K562 (cell line): Measurements from ENCODE around the gene LPAR3. TPM values are rescaled to one million over a fixed set of nuclear protein-coding genes. Genes with fewer than 3 reads are reported as not detected.
A peak's percentile ranks its signal among the peaks of the same experiment; 100 is the strongest.

ENCODE experiments used
- ATF4 ChIP-seq: fragments of 450-650 bp; formaldehyde crosslinking; IDR thresholded peaks from 2 replicates; pipeline ENCODE4 v1.4.0; 2022; ENCODE audit warnings: mild to moderate bottlenecking, moderate library complexity
- DNMT1 ChIP-seq: fragments of 450-650 bp; IDR thresholded peaks from 2 replicates; pipeline ENCODE4 v1.6.1; 2016; ENCODE audit warnings: antibody characterized with exemption, mild to moderate bottlenecking
- EP300 ChIP-seq: IDR thresholded peaks from 2 replicates; pipeline ENCODE4 v1.6.1; 2012; ENCODE audit warnings: low read length, improper control_type of control experiment
- ERF ChIP-seq: fragments of 450-650 bp; formaldehyde crosslinking; IDR thresholded peaks from 2 replicates; pipeline ENCODE4 v1.4.0; 2020; ENCODE audit warnings: mild to moderate bottlenecking, mixed read lengths
- HDAC1 ChIP-seq, 2 experiments: fragments of 450-650 bp; IDR thresholded peaks; 2 replicates each; pipeline ENCODE4 v1.6.1; 2016 to 2017; ENCODE audit warnings: inconsistent platforms in 1 of 2, mild to moderate bottlenecking in 1 of 2, moderate library complexity in 1 of 2
- HIVEP1 ChIP-seq: fragments of 250-450 bp; sonication (Bioruptor Pico); IDR thresholded peaks from 2 replicates; pipeline ENCODE4 v1.4.0; 2020; ENCODE audit warnings: mild to moderate bottlenecking
- HMBOX1 ChIP-seq: sonication (generic); IDR thresholded peaks from 2 replicates; pipeline ENCODE4 v1.6.1; 2016
- KHSRP ChIP-seq: fragments of 450-650 bp; IDR thresholded peaks from 2 replicates; pipeline ENCODE4 v1.6.1; 2017
- MTA1 ChIP-seq: fragments of 450-650 bp; IDR thresholded peaks from 2 replicates; pipeline ENCODE4 v1.6.1; 2017; ENCODE audit warnings: borderline replicate concordance
- MTA2 ChIP-seq: fragments of 450-650 bp; IDR thresholded peaks from 2 replicates; pipeline ENCODE4 v1.6.1; 2016; ENCODE audit warnings: low read depth
- NFRKB ChIP-seq: fragments of 450-650 bp; IDR thresholded peaks from 2 replicates; pipeline ENCODE4 v1.6.1; 2016; ENCODE audit warnings: low read depth
- RCOR1 ChIP-seq, 2 experiments: IDR thresholded peaks; 2 replicates each; pipeline ENCODE4 v1.6.1; 2012; ENCODE audit warnings: low read depth in 2 of 2, low read length in 2 of 2, borderline replicate concordance in 1 of 2, improper control_type of control experiment in 1 of 2
- TCF7 ChIP-seq: sonication (generic); IDR thresholded peaks from 2 replicates; pipeline ENCODE4 v1.6.1; 2016; ENCODE audit warnings: antibody characterized with exemption, borderline replicate concordance
- XRCC4 ChIP-seq: IDR thresholded peaks from one replicate; pipeline ENCODE4 v1.6.1; 2011; ENCODE audit not compliant: insufficient read depth, insufficient read length; ENCODE audit errors: extremely low read depth
- ZBED1 ChIP-seq: IDR thresholded peaks from 2 replicates; pipeline ENCODE4 v1.6.1; 2014
- ZNF324 ChIP-seq: fragments of 250-450 bp; sonication (Bioruptor Pico); IDR thresholded peaks from 2 replicates; pipeline ENCODE4 v1.4.0; 2020; ENCODE audit warnings: mild to moderate bottlenecking
- polyA plus RNA-seq, 8 experiments: library from polyadenylated mRNA; depleted of rRNA in 4 of 8; stranded (reverse) in 5 of 8; unstranded in 3 of 8; fragments of >200 nt; fragmentation: Nextera tagmentation in 2 of 8; fragmentation: Illumina TruSeq in 1 of 8; extraction: Ambion mirVana in 2 of 8; extraction: Trizol in 1 of 8; gene quantifications; 2 replicates each; pipeline versions ENCODE4 v1.2.1 to v1.2.3, GENCODE V29; 2011 to 2014; ENCODE audit warnings: inconsistent platforms in 1 of 8, missing spikeins in 1 of 8
- total RNA-seq, 7 experiments: library from RNA; depleted of rRNA in 6 of 7; stranded (reverse); fragments of >200 nt in 6 of 7; fragmentation: Illumina TruSeq in 2 of 7; extraction: Trizol in 2 of 7; gene quantifications; 2 replicates each; pipeline versions ENCODE4 v1.2.1 to v1.2.3, GENCODE V29; 2011 to 2021; ENCODE audit warnings: low replicate concordance in 1 of 7
- TF ChIP-seq, protein P1 (sequence below): fragments of 450-650 bp; IDR thresholded peaks from 2 replicates; pipeline ENCODE4 v1.6.1; 2016; ENCODE audit warnings: low read depth
- TF ChIP-seq, protein P2 (sequence below), 2 experiments: fragments of 200-800 bp in 1 of 2; sonication (Bioruptor generic) in 1 of 2; sonication (generic) in 1 of 2; formaldehyde crosslinking in 1 of 2; IDR thresholded peaks in 1 of 2; conservative IDR thresholded peaks in 1 of 2; 2 replicates each; pipeline versions ENCODE4 v1.5.0 to v1.6.1; 2016 to 2020; ENCODE audit warnings: missing compliant biosample characterization in 1 of 2, missing genetic modification characterization in 1 of 2, missing genetic modification reagents in 1 of 2

LPAR3 gene
- total and polyA plus RNA-seq, 9 of the 15 experiments (the other 6 are each of a cell fraction or from before 2014, with no cell fraction given), result 0.11 TPM; not detected in 8

DNA sequence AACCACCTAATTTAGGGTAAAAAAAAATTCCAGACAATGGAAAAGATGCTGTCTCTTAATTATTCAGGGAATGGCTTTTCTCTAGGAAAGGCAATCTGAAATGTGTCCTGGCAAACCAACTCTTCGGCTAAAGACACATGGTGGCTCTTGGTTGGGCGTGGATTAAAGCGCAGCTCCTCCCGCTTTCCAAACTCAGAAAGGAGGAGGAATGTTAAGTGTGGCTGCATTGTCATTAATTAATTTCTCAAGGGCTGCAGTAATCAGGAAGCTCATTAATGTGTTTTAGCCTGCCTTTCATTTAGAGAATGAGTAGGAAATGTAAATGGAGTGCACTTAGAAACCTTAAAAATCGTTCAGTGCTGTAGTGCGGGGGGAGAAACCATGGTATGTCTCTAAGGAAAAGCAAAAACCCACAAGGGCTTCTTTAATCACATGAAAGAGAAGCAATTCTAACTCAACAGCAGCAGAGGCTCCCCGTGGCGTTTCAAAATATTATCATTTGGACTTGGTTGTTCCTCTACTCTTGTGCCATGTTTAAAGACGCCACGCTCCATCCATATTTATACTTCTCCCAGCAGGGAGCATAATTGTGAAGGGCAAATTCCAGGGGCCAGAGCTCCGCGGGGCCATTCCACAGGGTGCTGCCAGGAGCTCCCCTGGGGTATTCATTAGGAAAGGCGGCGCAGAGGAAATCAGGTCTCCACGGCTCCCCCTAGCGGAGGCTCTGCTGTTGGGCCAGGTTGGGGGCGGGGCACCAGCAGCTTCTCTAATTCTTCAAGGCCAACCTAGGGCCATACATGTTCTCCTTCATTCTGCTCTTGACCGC lies 110.8 kb downstream of the LPAR3 start (continued):
- TF ChIP-seq, protein P1, sequence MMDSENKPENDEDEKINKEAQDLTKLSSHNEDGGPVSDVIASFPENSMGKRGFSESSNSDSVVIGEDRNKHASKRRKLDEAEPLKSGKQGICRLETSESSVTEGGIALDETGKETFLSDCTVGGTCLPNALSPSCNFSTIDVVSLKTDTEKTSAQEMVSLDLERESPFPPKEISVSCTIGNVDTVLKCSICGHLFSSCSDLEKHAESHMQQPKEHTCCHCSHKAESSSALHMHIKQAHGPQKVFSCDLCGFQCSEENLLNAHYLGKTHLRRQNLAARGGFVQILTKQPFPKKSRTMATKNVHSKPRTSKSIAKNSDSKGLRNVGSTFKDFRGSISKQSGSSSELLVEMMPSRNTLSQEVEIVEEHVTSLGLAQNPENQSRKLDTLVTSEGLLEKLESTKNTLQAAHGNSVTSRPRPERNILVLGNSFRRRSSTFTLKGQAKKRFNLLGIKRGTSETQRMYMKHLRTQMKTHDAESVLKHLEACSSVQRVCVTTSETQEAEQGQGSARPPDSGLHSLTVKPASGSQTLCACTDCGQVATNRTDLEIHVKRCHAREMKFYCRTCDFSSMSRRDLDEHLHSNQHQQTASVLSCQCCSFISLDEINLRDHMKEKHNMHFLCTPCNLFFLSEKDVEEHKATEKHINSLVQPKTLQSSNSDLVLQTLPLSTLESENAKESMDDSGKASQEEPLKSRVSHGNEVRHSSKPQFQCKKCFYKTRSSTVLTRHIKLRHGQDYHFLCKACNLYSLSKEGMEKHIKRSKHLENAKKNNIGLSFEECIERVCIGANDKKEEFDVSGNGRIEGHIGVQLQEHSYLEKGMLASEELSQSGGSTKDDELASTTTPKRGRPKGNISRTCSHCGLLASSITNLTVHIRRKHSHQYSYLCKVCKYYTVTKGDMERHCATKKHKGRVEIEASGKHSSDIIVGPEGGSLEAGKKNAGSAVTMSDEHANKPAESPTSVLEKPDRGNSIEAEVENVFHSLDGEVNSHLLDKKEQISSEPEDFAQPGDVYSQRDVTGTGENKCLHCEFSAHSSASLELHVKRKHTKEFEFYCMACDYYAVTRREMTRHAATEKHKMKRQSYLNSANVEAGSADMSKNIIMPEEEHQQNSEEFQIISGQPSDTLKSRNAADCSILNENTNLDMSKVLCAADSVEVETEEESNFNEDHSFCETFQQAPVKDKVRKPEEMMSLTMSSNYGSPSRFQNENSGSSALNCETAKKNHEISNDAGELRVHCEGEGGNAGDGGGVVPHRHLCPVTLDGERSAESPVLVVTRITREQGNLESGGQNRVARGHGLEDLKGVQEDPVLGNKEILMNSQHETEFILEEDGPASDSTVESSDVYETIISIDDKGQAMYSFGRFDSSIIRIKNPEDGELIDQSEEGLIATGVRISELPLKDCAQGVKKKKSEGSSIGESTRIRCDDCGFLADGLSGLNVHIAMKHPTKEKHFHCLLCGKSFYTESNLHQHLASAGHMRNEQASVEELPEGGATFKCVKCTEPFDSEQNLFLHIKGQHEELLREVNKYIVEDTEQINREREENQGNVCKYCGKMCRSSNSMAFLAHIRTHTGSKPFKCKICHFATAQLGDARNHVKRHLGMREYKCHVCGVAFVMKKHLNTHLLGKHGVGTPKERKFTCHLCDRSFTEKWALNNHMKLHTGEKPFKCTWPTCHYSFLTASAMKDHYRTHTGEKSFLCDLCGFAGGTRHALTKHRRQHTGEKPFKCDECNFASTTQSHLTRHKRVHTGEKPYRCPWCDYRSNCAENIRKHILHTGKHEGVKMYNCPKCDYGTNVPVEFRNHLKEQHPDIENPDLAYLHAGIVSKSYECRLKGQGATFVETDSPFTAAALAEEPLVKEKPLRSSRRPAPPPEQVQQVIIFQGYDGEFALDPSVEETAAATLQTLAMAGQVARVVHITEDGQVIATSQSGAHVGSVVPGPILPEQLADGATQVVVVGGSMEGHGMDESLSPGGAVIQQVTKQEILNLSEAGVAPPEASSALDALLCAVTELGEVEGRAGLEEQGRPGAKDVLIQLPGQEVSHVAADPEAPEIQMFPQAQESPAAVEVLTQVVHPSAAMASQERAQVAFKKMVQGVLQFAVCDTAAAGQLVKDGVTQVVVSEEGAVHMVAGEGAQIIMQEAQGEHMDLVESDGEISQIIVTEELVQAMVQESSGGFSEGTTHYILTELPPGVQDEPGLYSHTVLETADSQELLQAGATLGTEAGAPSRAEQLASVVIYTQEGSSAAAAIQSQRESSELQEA, result no peak
- no peak for TF ChIP-seq HMBOX1
- TF ChIP-seq DNMT1, result no peak
- no peak for TF ChIP-seq HIVEP1 (CRISPR knock-in tag)
- no peak for TF ChIP-seq NFRKB
- no peak for TF ChIP-seq KHSRP
- TF ChIP-seq ATF4, result no peak
- TF ChIP-seq EP300, result no peak
- TF ChIP-seq HDAC1 (IDR thresholded peaks at IDR 0.05), result no peak
- no peak for TF ChIP-seq ERF
- TF ChIP-seq RCOR1 (IDR thresholded peaks at IDR 0.05; ENCODE audit: borderline replicate concordance in 1 of 2, low read depth in 2 of 2, low read length in 2 of 2), result 0 out of 4 replicates have a peak, but pooled peaks of 1 of the 2 experiments have one; percentile 12
- no peak for TF ChIP-seq ZBED1
- TF ChIP-seq TCF7, result no peak
- TF ChIP-seq MTA2, result no peak
- TF ChIP-seq XRCC4, result no peak
- TF ChIP-seq, protein P2, sequence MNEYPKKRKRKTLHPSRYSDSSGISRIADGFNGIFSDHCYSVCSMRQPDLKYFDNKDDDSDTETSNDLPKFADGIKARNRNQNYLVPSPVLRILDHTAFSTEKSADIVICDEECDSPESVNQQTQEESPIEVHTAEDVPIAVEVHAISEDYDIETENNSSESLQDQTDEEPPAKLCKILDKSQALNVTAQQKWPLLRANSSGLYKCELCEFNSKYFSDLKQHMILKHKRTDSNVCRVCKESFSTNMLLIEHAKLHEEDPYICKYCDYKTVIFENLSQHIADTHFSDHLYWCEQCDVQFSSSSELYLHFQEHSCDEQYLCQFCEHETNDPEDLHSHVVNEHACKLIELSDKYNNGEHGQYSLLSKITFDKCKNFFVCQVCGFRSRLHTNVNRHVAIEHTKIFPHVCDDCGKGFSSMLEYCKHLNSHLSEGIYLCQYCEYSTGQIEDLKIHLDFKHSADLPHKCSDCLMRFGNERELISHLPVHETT (CRISPR knock-in tag; conservative IDR thresholded peaks at IDR 0.05 in 1 of 2, IDR thresholded peaks at IDR 0.05 in 1 of 2), result no peak
- TF ChIP-seq ZNF324 (CRISPR knock-in tag), result no peak
- TF ChIP-seq MTA1, result no peak
